Nephron progenitor cell (in vitro differentiated cells): Measurements from ENCODE around the gene PRIMPOL.
"Not testable (repeated sequence)": the region's sequence is repeated elsewhere in the genome, so short reads cannot be mapped to it uniquely, and the experiment has no call there.

Experiments used
- DNase-seq: peaks from one replicate; pipeline ENCODE4 v3.0.0; 2021
- H3K27ac Mint-ChIP-seq: 2 replicates; pipeline ENCODE4 v1.8.0; 2021; ENCODE audit warnings: mild to moderate bottlenecking, moderate library complexity, mixed read lengths
- H3K27me3 Mint-ChIP-seq: 2 replicates; pipeline ENCODE4 v1.8.0; 2021; ENCODE audit warnings: mild to moderate bottlenecking, low read depth, mixed read lengths; ENCODE audit not compliant: poor library complexity
- H3K36me3 Mint-ChIP-seq: 2 replicates; pipeline ENCODE4 v1.8.0; 2021; ENCODE audit warnings: low read depth, mixed read lengths
- H3K4me1 Mint-ChIP-seq: 2 replicates; pipeline ENCODE4 v1.8.0; 2021; ENCODE audit warnings: mixed read lengths
- H3K4me3 Mint-ChIP-seq: 2 replicates; pipeline ENCODE4 v1.8.0; 2021; ENCODE audit warnings: mild to moderate bottlenecking, moderate library complexity, mixed read lengths
- H3K9me3 Mint-ChIP-seq: 2 replicates; pipeline ENCODE4 v1.8.0; 2021; ENCODE audit warnings: mild to moderate bottlenecking, moderate library complexity, mixed read lengths
- CTCF ChIP-seq: fragments of 200-600 bp; sonication (generic); IDR thresholded peaks from 2 replicates; pipeline ENCODE4 v1.5.0; 2021; ENCODE audit warnings: antibody characterized with exemption

Gene PRIMPOL

GRCh38 chr4:184616633-184617551 is 32.6 kb upstream of the PRIMPOL start:
- peaks cover 4% of the 10 kb centered on the region for H3K27me3 Mint-ChIP-seq
- H3K36me3 Mint-ChIP-seq = peaks cover 14% of the 10 kb centered on the region
- DNase-seq = no peak
- no peaks in the 10 kb centered on the region for H3K4me1 Mint-ChIP-seq
- TF ChIP-seq CTCF = no peak
- peaks cover 38% of the 10 kb centered on the region for H3K9me3 Mint-ChIP-seq
- no peak overlapping the region for H3K27ac Mint-ChIP-seq
- H3K4me3 Mint-ChIP-seq = no peak overlapping the region

- no peak for TF ChIP-seq CTCF
- Mint-ChIP-seq H3K4me3 (no peak overlapping the region), H3K36me3 (peaks cover 14% of the 10 kb centered on the region), H3K27ac (no peak overlapping the region), H3K27me3 (peaks cover 4% of the 10 kb centered on the region), H3K9me3 (peaks cover 43% of the 10 kb centered on the region), H3K4me1 (no peaks in the 10 kb centered on the region)
- no peak for DNase-seq
Measured at GRCh38 chr4:184617600-184618196, 31.8 kb upstream of the PRIMPOL start.

DNA sequence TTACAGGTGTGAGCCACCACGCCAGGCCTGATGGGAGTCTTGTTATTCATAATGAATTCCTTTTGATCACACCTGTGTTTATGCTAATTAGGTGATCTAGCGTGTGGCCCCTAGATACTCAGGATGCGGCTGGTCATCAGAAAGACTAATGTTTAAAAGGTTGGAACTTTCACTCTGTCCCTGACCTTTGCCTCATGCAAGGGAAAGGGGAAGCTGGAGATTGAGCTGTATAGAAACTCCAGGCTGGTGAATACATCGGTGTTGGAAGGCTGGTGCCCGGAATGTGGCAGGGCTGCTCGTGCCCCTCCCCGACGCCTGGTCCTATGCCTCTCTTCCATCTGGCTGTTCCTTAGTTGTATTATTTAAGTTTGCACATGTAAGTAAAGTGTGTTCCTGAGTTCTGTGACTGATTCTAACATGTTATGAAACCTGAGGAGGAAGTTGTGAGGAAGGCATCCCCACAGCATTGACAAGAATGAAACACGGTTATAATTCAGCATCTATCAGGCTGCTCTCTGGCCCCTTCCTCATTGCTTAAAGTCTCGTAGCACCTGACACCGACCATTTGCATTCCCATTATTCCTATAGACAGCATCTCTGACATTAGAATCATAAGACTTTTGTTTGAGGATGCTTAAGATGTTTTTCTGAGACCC is 29.2 kb upstream of the PRIMPOL start:
- H3K27me3 Mint-ChIP-seq = peaks cover 4% of the 10 kb centered on the region
- H3K4me3 Mint-ChIP-seq = no peak overlapping the region
- TF ChIP-seq CTCF = no peak
- no peak overlapping the region for H3K27ac Mint-ChIP-seq
- peaks cover 22% of the 10 kb centered on the region for H3K36me3 Mint-ChIP-seq
- H3K4me1 Mint-ChIP-seq = peaks cover 4% of the 10 kb centered on the region
- no peak for DNase-seq
- peaks cover 21% of the 10 kb centered on the region for H3K9me3 Mint-ChIP-seq

GRCh38 chr4:184621518-184621917 is 28.0 kb upstream of the PRIMPOL start:
- peaks cover 32% of the 10 kb centered on the region for H3K36me3 Mint-ChIP-seq
- peaks cover 4% of the 10 kb centered on the region for H3K27me3 Mint-ChIP-seq
- no peak overlapping the region for H3K4me3 Mint-ChIP-seq
- no peak overlapping the region for H3K27ac Mint-ChIP-seq
- peaks cover 23% of the 10 kb centered on the region for H3K9me3 Mint-ChIP-seq
- peaks cover 9% of the 10 kb centered on the region for H3K4me1 Mint-ChIP-seq
- no peak for TF ChIP-seq CTCF
- DNase-seq = no peak

DNA sequence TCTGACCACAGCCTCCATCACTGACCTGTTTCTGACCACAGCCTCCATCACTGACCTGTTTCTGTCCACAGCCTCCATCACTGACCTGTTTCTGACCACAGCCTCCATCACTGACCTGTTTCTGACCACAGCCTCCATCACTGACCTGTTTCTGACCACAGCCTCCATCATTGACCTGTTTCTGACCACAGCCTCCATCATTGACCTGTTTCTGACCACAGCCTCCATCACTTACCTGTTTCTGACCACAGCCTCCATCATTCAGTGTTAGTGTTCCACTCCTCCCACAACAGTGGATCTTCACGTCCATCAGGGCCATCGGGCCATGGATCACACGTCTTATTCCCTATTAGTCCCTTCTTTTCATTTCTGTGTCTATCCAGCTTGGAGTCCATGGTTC is 25.0 kb upstream of the PRIMPOL start:
- not testable (repeated sequence) for DNase-seq, H3K4me1 Mint-ChIP-seq, H3K27me3 Mint-ChIP-seq, H3K4me3 Mint-ChIP-seq, H3K27ac Mint-ChIP-seq
- peaks cover 13% of the 10 kb centered on the region for H3K9me3 Mint-ChIP-seq
- peaks cover 62% of the 10 kb centered on the region for H3K36me3 Mint-ChIP-seq

- Mint-ChIP-seq H3K27me3 (no peaks in the 10 kb centered on the region), H3K9me3 (peaks cover 13% of the 10 kb centered on the region), H3K36me3 (peaks cover 67% of the 10 kb centered on the region), H3K27ac (peak overlapping the region; percentile 73), H3K4me1 (peaks cover 9% of the 10 kb centered on the region), H3K4me3 (no peak overlapping the region)
- no peak for TF ChIP-seq CTCF
- DNase-seq = no peak
Measured at GRCh38 chr4:184624972-184625554, 24.5 kb upstream of the PRIMPOL start.

DNA sequence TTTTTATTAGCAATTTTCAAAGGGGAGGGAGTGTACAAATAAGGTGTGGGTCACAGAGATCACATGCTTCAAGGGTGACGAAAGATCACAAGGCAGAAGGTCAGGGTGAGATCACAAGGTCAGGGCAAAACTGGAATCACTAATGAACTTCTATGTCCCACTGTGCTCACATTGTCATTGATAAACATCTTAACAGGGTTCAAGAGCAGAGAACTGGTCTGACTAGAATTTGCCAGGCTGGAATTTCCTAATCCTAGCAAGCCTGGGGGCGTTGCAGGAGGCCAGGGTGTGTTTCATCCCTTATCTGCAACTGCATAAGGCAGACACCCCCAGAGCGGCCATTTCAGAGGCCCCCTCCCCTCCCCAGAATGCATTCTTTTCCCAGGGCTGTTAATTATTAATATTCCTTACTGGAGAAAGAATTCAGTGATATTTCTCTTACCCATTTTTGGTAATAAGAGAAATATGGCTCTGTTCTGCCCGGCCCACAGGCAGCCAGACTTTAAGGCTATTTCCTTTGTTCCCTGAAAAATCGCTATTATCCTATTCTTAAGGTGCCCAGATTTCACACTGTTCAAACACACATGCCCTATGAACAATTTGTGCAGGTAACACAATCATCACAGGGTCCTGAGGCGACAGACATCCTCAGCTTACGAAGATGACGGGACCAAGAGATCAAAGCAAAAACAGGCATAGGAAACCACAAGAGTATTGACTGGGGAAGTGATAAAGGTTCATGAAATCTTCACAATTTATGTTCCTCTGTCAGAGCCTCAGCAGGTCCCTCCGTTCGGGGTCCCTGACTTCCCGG is 23.5 kb upstream of the PRIMPOL start:
- not testable (repeated sequence) for H3K4me3 Mint-ChIP-seq, H3K27me3 Mint-ChIP-seq, DNase-seq, H3K4me1 Mint-ChIP-seq
- Mint-ChIP-seq H3K36me3 (peaks cover 76% of the 10 kb centered on the region), H3K27ac (peak overlapping the region; percentile 73), H3K9me3 (peaks cover 13% of the 10 kb centered on the region)
